GM11168 (cell line): ENCODE measurements around the gene ZBTB44.
"Not testable (repeated sequence)": the region's sequence is repeated elsewhere in the genome, so short reads cannot be mapped to it uniquely, and the experiment has no call there.

Source experiments
- in situ Hi-C: fragments of 300-500 bp; cut with MboI; formaldehyde crosslinking; loops from one replicate; pipeline ENCODE4 v1.12.0; 2022; ENCODE audit warnings: low sequenced_read_pairs; ENCODE audit not compliant: unreplicated experiment

ZBTB44 gene

DNA sequence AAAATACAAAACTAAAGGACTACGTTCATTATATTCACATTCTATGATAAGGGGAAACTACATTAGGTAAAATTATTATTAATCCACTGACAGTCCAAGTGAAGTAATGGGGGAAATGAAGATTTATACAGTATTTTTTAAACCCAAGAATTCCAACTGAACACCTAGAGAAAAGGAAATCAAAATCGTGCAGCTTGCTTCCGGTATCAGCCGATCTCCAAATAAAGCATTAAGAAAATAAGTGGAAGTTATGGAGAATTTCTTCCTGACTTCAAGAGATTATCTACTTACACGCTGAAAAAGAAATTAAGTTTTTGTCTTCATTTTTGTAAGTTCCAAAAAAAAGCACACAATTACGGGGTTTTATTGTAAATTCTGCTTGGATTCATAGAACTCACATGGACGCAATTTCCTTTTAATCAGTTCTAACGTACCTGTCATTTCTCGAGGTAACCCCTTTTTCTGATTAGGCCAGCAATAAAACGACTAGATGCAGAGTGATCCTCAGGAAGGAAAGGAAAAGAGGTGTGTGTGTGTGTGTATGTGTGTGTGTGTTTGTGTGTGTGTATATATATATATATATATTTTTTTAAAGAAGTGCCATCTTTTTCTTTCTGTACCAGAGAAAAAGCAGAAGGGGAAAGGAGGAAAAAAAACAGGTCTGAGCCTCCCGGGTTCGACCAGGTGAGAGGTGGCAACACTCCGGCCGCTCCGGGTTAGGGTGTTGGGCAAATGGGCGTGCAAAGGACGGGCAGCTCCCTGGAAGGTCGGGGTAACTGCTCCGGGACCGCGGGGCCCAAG, 1.1 kb downstream of the ZBTB44 start:
- in situ Hi-C loops: no loop called here

DNA sequence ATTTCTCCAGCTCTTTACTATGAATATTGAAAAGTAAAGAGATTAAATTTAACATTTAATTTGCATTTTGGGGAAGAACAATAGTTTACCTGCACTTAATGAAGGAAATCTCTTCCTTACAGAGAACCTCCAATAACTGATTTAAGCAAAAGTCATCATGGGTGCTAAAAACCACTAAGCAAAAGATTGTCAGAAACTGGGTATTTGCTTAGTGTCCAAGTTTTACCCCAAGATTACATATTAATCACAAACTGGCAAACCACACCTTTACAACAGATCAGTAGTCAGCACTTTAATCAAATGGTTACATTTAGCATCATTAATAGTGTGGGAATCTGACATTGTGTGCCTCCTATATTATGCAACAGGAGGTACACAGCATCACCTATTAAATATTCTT, 2.7 kb downstream of the ZBTB44 start:
- in situ Hi-C loops: no loop called here

DNA sequence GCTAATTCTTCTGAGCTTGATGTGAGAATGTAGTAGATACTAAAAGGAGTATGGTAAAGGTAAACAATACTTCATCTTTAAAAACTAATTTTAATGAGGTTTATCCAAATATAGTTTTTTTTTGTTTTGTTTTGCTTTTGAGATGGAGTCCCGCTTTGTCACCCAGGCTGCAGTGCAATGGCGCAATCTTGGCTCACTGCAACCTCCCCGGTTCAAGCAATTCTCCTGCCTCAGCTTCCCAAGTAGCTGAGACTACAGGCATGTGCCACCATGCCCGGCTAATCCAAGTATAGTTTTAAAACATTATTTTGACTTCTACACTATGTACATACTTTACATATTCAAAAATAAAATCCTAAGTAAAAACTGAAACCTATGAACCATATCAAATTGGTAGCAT, 4.1 kb downstream of the ZBTB44 start:
- in situ Hi-C loops: no loop called here

DNA sequence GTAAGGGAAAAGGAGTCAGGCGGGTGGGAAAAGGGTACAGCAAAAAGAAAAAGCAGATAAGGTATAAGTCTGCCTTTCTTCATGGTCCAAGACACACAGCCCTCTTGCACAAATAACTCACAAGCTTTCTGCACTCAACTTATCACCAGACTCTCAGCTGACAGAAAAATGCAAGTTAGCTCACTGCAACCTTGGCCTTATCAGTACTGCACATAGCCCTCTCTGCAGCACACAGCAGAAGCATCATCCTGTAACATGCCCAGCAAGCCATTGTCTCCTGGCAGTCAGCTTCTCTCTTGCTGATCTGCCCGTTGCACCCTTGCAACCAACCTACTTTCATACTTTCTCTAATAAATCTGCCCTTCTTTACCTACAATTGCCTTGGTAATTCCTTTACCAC, 5.8 kb downstream of the ZBTB44 start:
- in situ Hi-C loops: no loop called here

DNA sequence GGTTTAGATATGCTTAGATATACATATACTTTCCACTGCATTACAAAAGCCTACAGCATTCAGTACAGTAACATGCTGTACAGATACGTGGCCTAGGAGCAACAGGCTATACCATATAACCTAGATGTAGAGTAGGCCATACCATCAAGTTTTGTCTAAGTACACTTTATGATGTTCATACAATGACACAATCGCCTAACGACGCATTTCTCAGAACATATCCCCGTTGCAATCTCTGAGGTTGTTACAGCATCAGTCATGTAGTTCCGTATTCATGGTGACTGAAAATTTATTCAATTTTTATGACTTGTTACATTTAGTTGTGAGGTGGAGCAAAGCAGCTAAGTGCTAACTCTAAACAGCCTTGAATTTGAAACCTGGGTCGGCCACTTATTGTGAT, 6.7 kb downstream of the ZBTB44 start:
- in situ Hi-C loops: no loop called here

DNA sequence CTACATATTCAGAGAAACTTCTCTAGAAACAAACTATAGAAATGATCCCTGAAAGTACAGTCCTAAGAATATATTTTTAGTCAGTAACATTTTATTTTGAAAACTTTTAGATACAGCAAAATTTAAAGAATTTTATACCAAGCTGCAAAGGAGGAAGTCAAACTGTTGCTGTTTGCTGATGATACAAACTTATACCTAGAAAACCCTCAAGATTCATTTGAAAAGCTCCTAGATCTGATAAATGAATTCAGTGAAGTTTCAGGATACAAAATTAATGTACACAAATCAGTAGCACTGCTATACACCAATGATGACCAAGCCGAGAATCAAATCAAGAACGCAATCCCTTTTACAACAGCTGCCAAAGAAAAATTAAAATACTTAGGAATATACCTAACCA, 10.1 kb downstream of the ZBTB44 start:
- in situ Hi-C loops: no loop called here

DNA sequence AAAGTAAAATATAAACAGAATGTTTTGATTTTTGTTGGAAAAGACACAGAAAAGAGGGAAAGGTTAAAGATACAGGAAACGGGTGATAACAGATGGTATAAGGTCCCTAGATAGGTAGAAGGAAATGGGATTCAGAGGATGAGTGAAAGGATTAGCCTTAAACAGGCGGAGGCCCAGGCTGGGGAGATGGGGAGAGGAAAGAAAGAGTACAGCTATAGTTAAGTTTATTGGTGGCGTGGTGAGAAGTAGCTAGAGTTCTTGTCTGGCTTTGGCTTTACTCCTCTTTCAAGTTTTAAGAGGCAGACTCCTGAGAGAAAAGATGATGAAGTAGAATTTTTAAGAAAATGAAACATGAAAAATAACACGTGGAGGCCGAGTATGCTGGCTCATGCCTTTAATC, 13.7 kb downstream of the ZBTB44 start:
- in situ Hi-C loops: no loop called here

DNA sequence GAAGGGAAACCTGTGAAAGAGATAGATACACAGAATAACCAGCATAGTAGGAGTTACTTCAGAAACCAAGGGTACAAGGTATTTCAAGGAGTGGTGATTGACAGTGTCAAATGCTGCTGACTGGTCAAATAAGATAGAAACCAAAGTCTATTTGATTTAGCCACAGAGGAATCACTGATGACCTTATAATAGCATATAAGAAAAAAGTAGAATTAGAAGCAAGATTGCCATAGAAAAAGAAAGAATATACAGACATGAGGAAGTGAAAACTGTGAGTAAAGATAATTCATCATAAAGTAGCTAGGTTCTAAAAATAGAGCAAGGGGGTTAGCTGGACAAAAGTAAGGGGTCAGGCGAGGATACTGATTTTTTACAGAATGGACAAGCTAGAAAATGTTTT, 14.2 kb downstream of the ZBTB44 start:
- in situ Hi-C loops: no loop called here

DNA sequence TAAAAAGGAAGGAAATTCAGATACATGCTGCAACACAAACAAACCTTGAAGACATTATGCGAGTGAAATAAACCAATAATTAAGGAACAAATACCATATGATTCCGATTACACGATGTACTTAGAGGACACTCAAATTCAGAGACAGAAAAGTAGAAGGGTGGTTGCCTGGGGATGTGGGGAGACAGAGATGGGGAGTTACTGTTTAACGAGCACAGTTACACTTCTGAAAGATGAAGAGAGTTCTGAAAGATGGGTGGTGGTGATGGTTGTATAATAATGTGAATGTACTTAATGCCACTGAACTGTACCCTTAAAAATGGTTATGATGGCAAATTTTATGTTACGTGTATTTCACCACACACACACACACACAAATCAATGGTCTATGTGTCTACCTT, 14.7 kb downstream of the ZBTB44 start:
- in situ Hi-C loops: no loop called here

DNA sequence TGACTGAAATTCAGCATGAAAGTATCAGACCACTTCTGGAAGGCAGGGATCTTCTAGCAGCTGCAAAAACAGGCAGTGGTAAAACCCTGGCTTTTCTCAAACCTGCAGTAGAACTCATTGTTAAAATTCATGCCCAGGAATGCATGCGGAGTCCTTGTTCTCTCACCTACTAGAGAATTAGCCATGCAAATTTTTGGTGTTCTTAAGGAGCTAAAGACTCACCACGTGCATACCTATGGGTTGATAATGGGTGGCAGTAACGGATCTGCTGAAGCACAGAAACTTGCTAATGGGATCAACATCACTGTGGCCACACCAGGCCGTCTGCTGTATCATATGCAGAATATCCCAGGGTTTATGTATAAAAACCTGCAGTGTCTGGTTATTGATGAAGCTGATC, 19.1 kb downstream of the ZBTB44 start:
- in situ Hi-C loops: no loop called here

DNA sequence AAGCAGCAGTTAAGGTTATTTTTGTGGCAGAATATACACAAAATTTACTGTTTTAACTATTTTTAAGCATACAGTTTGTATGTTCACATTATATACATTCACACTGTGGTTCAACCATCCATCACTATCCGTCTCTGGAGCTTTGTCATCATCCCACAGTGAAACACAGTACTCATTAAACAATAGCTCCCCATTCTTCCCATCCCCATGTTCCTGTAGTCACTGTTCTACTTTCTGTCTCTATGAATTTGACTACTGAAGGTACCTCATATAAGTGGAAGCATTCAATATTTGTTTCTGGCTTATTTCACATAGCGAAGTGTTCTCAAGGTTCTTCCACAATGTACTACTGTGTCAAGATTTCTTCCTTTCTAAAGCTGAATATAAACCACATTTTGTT, 32.6 kb downstream of the ZBTB44 start:
- in situ Hi-C loops: no loop called here

DNA sequence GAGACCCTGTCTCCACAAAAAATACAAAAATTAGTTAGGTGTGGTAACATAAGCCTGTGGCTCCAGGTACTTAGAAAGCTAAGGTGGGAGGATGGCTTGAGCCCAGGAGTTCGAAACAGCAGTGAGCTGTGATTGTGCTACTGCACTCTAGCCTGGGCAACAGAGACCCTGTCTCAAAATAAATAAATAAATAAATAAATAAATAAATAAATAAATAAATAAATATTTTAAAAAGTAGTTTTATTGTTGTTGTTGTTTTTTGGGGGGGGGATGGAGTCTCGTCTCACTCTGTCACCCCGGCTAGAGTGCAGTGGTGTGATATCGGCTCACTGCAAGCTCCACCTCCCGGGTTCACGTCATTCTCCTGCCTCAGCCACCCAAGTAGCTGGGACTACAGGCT, 33.4 kb downstream of the ZBTB44 start:
- in situ Hi-C loops: not testable (repeated sequence)

DNA sequence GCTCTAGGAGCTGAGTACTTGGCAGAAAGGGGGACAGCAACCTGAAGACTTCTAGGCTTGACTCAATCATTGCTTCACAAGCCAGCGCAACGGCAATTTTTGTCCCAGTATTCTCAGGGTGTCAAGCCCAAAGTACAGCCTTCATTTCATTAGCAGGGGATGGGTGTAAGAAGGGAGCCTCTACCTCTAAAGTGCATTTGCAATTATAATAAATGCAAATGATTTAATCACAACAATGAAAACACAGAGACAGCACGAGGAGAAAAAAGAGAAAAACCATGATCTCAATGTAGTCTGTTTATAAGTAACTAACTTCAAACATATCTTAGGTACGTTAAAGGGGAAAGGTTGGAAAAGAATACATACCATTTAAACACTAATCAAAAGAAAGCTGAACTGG, 34.7 kb downstream of the ZBTB44 start:
- in situ Hi-C loops: no loop called here

DNA sequence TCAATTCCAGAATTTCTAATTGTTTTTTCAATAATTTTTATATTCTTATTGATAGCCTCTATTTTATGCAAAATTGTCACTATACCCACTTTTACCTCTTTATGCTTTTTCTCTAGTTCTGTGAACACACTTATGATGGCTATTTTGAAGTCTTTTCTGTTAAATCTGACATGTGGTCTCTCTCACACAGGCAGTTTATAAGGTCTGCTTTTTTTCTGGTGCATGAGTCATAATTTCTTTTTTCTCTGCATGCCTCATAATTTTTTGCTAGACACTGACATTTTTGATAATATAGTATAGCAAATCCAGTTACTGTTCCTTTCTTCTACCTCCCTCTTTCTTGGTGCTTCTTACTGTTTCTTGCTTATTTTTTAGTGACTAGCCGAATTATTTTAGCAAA, 36.0 kb downstream of the ZBTB44 start:
- in situ Hi-C loops: no loop called here

DNA sequence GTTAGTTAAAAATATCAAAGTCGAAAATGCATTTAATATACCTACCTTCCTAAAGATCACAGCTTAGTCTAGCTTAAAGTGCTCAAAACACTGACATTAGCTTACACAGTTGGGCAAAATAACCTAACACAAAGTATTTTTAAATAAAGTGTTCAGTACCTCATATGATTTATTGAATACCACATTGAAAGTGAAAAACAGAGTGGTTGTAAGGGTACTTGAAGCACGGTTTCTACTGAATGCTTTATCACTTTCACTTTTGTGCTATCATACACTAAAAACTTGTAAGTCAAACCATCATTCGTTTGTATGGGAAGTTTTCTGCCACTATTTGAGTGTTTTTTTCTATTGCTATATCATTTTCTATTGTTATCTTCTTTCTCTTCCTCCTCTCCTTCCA, 36.6 kb downstream of the ZBTB44 start:
- in situ Hi-C loops: no loop called here

DNA sequence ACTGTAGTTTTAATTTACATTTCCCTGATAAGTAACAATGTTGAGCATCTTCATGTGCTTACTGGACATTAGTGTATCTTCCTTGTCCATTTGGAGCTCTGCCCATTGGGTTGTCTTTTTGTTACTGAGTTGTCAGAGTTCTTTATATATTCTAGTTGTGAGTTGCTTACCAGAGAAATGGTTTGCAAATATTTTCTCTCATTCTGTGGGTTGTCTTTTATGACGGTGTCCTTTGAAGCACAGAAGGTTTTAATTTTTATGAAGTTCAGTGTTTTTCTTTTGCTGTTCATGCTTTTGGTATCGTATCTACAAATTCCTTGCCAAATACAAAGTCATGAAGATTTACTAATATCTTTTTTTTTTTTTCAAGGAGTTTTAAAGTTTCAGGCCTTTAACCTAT, 42.4 kb downstream of the ZBTB44 start:
- in situ Hi-C loops: no loop called here

DNA sequence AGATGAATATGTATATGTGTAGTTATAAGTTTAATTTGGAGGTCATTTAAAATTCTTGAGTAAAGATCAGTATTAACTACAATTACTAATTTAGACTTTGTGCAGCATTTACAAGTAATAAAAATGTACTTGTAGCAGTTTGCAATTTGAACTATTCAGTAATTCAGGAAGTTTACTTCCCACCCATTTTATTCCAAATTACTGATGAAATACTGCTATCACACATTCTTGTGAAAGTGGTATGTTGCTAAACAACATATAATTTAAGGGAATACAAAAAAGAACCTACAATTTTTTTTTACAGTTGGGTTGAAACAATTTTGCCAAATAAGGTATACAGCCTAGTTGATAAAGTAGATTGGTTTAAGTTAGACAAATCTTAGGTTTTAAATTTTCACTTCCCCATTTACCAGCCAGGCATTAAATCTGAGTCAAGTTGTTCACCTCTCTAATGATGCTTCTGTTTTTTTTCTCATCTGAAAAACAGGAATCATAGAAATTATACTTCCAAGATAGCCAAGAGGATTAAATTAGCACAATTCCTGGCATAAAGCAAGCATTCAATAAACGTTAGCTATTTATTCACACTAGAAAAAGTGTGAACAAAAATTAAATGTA, 45.3 kb downstream of the ZBTB44 start:
- in situ Hi-C loops: no loop called here

DNA sequence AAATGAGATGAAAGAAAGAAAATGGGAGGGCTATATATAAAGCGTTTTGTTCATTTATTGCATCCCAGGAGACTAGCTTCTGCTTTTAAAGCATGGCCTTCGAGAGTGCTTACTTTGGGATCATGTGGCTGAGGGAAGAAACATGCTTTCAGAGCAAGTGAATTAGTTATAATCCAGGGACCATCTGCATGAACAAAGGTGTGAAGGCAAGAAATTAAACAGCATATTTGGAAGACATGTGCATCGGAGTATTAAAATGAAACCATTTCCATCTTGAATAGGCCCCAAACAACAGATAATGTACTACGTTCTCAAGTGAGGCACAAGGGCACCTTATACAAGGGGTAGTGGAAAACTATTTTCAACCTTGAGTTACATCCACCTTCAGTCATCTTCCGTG, 51.4 kb downstream of the ZBTB44 start:
- in situ Hi-C loops: no loop called here

DNA sequence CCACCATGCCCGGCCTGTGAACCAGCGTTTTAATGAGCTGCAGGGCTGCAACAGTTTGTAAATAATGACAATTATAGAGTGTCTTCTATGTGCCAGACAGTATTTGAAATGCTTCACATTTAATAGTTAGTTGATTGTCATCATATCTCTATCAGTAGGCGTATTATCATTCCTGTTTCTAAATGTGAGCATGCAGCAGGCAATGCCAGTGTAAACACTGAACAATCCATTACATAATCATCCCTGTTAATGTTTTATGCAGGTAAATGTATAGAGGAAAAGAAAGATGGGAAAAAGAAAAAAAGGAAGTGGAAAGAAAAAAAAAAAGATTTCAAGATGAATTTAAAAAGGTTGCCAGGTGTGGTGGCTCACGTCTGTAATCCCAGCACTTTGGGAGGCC, 52.3 kb downstream of the ZBTB44 start:
- in situ Hi-C loops: no loop called here

DNA sequence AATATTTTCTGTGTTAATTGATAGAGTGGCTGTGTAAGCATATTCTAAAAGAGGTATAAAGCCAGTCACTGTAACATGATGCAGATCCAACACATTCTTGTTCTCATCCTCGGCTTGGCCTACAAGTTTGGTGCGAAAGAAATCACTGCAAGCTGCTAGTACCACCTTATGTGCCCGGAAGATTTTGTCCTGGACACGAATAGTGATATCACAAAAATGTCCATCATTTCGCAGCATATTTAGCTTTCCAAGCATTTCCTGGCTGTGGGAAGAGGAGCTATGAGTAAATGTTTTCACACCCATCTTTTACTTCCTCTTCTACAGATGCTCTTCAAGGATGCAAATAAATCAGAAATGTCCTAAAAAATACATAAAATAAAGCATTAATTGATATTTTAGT, 53.1 kb downstream of the ZBTB44 start:
- in situ Hi-C loops: no loop called here

DNA sequence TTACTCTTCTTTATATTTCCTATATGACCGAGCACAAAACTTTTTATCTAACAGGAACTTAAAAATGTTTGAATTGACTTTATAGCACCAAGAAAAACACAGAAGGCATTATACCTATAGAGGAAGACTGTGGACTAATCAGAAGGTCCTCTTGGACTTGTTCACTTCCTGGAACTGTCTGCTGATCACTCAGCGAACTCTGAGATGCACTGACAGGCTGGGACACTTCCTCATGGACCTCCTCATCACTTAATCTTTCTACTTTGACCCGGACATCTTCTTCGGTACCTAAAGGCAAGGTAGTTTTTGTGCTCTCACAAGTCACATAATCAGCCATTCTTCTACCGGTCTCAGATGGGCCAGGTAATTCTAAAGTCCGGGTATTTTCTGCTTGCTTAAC, 54.0 kb downstream of the ZBTB44 start:
- in situ Hi-C loops: no loop called here

DNA sequence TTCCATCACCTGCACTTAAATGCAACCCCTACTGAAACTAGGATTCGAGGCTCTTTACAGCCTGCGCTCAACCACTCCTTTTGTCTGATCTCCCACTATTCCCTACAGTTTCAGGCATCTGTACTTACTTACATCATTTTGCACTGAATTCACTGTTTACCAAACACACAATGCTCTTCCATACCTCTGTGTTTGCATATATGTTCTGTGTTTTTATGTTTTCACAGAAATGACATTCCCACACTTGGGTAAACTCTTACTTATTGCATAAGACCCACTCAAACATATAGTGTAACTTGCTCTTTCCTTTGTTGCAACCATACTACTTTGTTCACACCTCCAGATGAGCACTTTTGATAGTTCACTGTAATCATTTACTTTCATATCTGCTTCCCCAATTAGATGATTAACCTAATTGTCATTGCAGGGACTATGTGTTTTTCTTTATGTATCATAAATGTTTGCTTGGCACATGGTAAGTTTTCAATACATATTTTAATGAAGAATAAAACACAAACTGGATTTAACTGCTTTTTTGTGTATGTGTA, 54.6 kb downstream of the ZBTB44 start:
- in situ Hi-C loops: no loop called here
